ENCODE results near the gene OR4D9.

OR4D9 gene

GRCh38 chr11:59550368-59550841 is 39.1 kb downstream of the OR4D9 start:
- FAIRE-seq (no peak), DNase-seq (ENCODE audit: insufficient read length, low spot score) (peak; percentile 48)

GRCh38 chr11:59550842-59551658 is 39.7 kb downstream of the OR4D9 start:
- DNase-seq (ENCODE audit: insufficient read length, low spot score) (no peak), FAIRE-seq (no peak)

GRCh38 chr11:59551659-59552521 is 40.6 kb downstream of the OR4D9 start:
- DNase-seq (ENCODE audit: insufficient read length, low spot score) (no peak), FAIRE-seq (no peak)

- DNase-seq (ENCODE audit: insufficient read length, low spot score) = no peak
- no peak for FAIRE-seq
Measured at GRCh38 chr11:59552844-59553243, 41.5 kb downstream of the OR4D9 start.

- no peak for FAIRE-seq
Measured at GRCh38 chr11:59553323-59553722, 42.0 kb downstream of the OR4D9 start.

GRCh38 chr11:59555601-59556114 is 44.3 kb downstream of the OR4D9 start:
- FAIRE-seq = no peak
- DNase-seq (ENCODE audit: insufficient read length, low spot score) = no peak

More at GRCh38 chr11:59553323-59553722, 42.0 kb downstream of the OR4D9 start:
- no peak for DNase-seq (ENCODE audit: insufficient read length, low spot score)

- no peak for FAIRE-seq
Measured at GRCh38 chr11:59556115-59556916, 45.0 kb downstream of the OR4D9 start.

GRCh38 chr11:59556917-59557348 is 45.6 kb downstream of the OR4D9 start:
- no peak for DNase-seq (ENCODE audit: insufficient read length, low spot score)
- no peak for FAIRE-seq

More at GRCh38 chr11:59556115-59556916, 45.0 kb downstream of the OR4D9 start:
- DNase-seq (ENCODE audit: insufficient read length, low spot score) = no peak

- FAIRE-seq (no peak), DNase-seq (ENCODE audit: insufficient read length, low spot score) (no peak)
Measured at GRCh38 chr11:59558270-59558643, 46.9 kb downstream of the OR4D9 start.

- DNase-seq (ENCODE audit: insufficient read length, low spot score) (no peak), FAIRE-seq (no peak)
Measured at GRCh38 chr11:59559886-59560285, 48.5 kb downstream of the OR4D9 start.

GRCh38 chr11:59560290-59560701 is 49.0 kb downstream of the OR4D9 start:
- FAIRE-seq = no peak
- no peak for DNase-seq (ENCODE audit: insufficient read length, low spot score)

GRCh38 chr11:59560702-59561473 is 49.5 kb downstream of the OR4D9 start:
- FAIRE-seq (no peak), DNase-seq (ENCODE audit: insufficient read length, low spot score) (peak; percentile 83)

- DNase-seq (ENCODE audit: insufficient read length, low spot score) (no peak), FAIRE-seq (no peak)
Measured at GRCh38 chr11:59562292-59562691, 51.0 kb downstream of the OR4D9 start.

Measured in HTR-8/SVneo (cell line).